ENCODE measurements around the gene CD40. TPM values are rescaled to one million over a fixed set of nuclear protein-coding genes. Genes with fewer than 3 reads are reported as not detected.

The CD40 gene
- total RNA-seq, 1 donor from 2014 or later = 4.7 TPM

DNA sequence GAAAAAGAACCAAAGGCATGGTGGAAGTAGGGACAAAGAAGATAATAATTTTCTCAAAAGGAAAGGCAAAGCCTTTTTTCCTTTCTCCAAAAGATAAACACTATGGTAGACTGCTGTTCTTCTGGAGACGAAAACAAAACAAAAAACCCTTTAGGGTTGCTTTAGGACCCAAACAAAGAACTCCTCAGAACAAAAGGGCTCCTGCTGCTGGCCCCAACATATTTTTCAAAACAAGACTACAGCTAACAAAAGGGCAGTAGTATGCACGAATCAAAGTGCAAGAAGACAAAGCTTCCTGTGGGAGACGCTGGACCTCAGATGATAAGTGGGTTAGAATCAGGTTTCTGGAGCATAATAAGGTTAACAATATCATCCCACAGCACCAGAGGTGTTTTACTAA lies 44.1 kb upstream of the CD40 start:
- no peak for FAIRE-seq
- no peak for DNase-seq (ENCODE audit: low read depth)
- Histone ChIP-seq H3K4me3 (ENCODE audit: low read depth, low read length) (no peak overlapping the region), H3K27me3 (ENCODE audit: control insufficient read depth, insufficient read depth, low read length) (no peaks in the 10 kb centered on the region), H3K36me3 (ENCODE audit: control insufficient read depth, insufficient read depth, low read length) (peaks cover 7% of the 10 kb centered on the region)
- TF ChIP-seq, protein P1, sequence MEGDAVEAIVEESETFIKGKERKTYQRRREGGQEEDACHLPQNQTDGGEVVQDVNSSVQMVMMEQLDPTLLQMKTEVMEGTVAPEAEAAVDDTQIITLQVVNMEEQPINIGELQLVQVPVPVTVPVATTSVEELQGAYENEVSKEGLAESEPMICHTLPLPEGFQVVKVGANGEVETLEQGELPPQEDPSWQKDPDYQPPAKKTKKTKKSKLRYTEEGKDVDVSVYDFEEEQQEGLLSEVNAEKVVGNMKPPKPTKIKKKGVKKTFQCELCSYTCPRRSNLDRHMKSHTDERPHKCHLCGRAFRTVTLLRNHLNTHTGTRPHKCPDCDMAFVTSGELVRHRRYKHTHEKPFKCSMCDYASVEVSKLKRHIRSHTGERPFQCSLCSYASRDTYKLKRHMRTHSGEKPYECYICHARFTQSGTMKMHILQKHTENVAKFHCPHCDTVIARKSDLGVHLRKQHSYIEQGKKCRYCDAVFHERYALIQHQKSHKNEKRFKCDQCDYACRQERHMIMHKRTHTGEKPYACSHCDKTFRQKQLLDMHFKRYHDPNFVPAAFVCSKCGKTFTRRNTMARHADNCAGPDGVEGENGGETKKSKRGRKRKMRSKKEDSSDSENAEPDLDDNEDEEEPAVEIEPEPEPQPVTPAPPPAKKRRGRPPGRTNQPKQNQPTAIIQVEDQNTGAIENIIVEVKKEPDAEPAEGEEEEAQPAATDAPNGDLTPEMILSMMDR (IDR thresholded peaks at IDR 0.05; ENCODE audit: insufficient read depth, low read length, severe bottlenecking) = no peak

DNA sequence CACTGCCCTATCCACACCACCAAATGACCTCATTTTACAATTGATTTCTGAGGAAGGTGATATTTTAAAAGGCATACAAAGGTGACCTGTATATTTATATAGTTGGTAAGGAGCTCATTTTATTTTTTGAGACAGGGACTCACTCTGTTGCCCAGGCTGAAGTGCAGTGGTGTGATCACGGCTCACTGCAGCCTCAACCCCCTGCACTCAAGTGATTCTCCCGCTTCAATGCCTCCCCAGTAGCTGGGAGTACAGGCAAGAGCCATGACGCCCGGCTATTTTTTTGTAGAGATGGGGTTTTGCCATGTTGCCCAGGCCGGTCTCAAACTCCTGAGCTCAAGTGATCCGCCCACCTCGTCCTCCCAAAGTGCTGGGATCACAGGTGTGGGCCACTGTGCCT lies 41.3 kb upstream of the CD40 start:
- Histone ChIP-seq H3K4me3 (ENCODE audit: low read depth, low read length) (no peak overlapping the region), H3K27me3 (ENCODE audit: control insufficient read depth, insufficient read depth, low read length) (no peaks in the 10 kb centered on the region), H3K36me3 (ENCODE audit: control insufficient read depth, insufficient read depth, low read length) (peaks cover 6% of the 10 kb centered on the region)
- DNase-seq (ENCODE audit: low read depth) = no peak
- TF ChIP-seq, protein P1 (IDR thresholded peaks at IDR 0.05; ENCODE audit: insufficient read depth, low read length, severe bottlenecking) = no peak
- FAIRE-seq = no peak

DNA sequence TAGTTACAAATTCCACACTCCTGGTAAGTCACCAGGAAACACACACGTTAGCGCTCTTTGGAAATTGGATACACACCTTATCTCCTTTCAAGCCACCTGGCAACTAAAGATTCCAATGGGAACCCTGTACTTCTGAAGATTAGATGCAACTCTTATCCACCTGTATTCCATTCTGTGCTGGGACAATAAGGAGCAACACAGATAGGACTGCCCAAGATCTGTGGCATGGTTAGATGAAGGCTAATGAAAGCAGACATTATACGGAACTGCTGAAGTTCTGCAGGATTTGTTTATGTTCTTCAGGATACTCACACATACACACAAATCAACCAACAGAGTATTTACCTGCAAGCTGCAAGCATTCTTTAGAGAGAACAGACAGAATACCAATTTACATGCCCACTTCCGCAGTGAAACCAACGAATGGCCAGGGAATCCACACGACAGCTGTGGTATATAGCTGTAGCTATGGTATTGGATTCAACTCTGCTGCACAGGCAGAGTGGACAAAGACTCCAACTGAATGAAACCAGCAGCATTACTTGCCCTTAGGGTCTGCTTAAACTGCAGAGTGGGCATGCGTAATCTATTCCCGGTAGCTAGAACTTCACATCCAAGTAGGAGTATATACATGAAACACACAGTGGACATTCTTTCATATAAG lies 40.3 kb upstream of the CD40 start:
- Histone ChIP-seq H3K36me3 (ENCODE audit: control insufficient read depth, insufficient read depth, low read length) (peaks cover 6% of the 10 kb centered on the region), H3K27me3 (ENCODE audit: control insufficient read depth, insufficient read depth, low read length) (no peaks in the 10 kb centered on the region), H3K4me3 (ENCODE audit: low read depth, low read length) (no peak overlapping the region)
- TF ChIP-seq, protein P1 (IDR thresholded peaks at IDR 0.05; ENCODE audit: insufficient read depth, low read length, severe bottlenecking) = no peak
- FAIRE-seq = no peak
- DNase-seq (ENCODE audit: low read depth) = no peak

DNA sequence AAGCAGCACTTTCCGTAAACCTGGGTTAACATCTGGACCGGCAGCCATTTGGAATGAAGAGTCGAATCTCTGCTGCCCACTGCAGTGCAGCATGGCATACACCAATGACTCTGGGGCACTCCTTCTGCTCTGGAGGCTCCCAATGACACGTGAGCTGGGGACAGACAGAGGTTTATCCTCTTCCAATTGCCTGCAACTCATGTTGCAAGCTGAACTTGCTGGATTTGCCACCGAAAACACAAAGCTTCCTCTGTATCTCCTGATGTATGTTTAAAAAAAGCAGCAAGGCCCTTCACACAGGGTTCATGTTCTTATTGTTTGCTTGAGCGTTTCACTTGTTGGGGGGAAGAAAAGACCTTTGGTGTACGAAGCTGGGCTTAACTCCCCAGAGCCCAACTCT lies 39.2 kb upstream of the CD40 start:
- Histone ChIP-seq H3K36me3 (ENCODE audit: control insufficient read depth, insufficient read depth, low read length) (peaks cover 6% of the 10 kb centered on the region), H3K27me3 (ENCODE audit: control insufficient read depth, insufficient read depth, low read length) (no peaks in the 10 kb centered on the region), H3K4me3 (ENCODE audit: low read depth, low read length) (no peak overlapping the region)
- FAIRE-seq (no peak), DNase-seq (ENCODE audit: low read depth) (no peak)
- TF ChIP-seq, protein P1 (IDR thresholded peaks at IDR 0.05; ENCODE audit: insufficient read depth, low read length, severe bottlenecking) = no peak

DNA sequence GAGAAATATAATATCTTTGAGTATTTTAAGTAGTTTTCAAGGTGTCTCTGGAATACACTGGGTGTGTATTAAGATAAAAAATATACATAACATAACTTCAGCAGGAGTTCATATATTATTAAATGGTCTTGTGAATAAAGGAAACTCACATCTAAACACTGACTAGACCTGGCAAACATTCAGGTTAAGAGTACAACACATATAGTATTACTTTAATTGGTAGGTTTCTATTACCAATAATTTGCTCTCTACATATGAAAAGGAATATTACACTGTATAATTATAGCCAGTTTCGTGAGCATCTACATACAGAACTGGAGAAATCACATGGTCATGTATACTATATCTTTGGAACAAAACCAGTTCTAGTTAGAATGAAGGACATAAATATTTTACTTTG lies 37.0 kb upstream of the CD40 start:
- TF ChIP-seq, protein P1 (IDR thresholded peaks at IDR 0.05; ENCODE audit: insufficient read depth, low read length, severe bottlenecking) = no peak
- no peak for FAIRE-seq
- DNase-seq (ENCODE audit: low read depth) = no peak
- peaks cover 6% of the 10 kb centered on the region for H3K36me3 ChIP-seq (ENCODE audit: control insufficient read depth, insufficient read depth, low read length)
- no peak overlapping the region for H3K4me3 ChIP-seq (ENCODE audit: low read depth, low read length)
- H3K27me3 ChIP-seq (ENCODE audit: control insufficient read depth, insufficient read depth, low read length) = no peaks in the 10 kb centered on the region

DNA sequence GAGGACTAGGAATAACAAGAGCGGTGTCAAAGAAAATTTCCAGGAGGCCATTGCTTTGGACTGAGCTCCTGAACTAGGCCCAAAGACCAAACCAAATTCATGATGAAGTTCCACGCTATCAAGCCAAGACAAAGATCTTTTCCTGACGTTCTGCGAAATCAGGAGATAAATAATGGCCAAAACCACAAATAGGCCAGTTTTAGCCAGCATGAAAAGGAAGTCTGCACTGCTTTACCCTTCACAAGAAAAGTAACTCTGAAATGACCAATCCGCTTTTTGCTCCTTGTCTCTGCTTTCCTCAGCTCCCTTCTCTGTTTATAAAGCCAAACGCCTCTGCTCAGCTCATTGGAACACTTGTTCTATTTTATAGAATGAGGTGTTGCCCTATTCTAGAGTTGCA lies 35.0 kb upstream of the CD40 start:
- DNase-seq (ENCODE audit: low read depth) (no peak), FAIRE-seq (no peak)
- peaks cover 6% of the 10 kb centered on the region for H3K36me3 ChIP-seq (ENCODE audit: control insufficient read depth, insufficient read depth, low read length)
- no peaks in the 10 kb centered on the region for H3K27me3 ChIP-seq (ENCODE audit: control insufficient read depth, insufficient read depth, low read length)
- TF ChIP-seq, protein P1 (IDR thresholded peaks at IDR 0.05; ENCODE audit: insufficient read depth, low read length, severe bottlenecking) = no peak
- no peak overlapping the region for H3K4me3 ChIP-seq (ENCODE audit: low read depth, low read length)
